IPS-NIHi7 (cell line): Measurements from ENCODE around the gene NSD2.
"Not testable (repeated sequence)": the region's sequence is repeated elsewhere in the genome, so short reads cannot be mapped to it uniquely, and the experiment has no call there.

Experiments used
- DNase-seq: peaks from one replicate; pipeline ENCODE4 v3.0.0; 2012; ENCODE audit warnings: mixed read lengths; ENCODE audit errors: extremely low spot score

Gene NSD2

GRCh38 chr4:1984406-1985191 lies 113.4 kb downstream of the NSD2 start:
- no peak for DNase-seq

GRCh38 chr4:1985294-1985693 lies 114.1 kb downstream of the NSD2 start:
- no peak for DNase-seq

- DNase-seq, result no peak
Observed at GRCh38 chr4:1985780-1986577, 114.8 kb downstream of the NSD2 start.

GRCh38 chr4:1986578-1987210 lies 115.5 kb downstream of the NSD2 start:
- DNase-seq, result no peak

- DNase-seq, result no peak
Observed at GRCh38 chr4:1987296-1987695, 116.1 kb downstream of the NSD2 start.

- no peak for DNase-seq
Observed at GRCh38 chr4:1987721-1988326, 116.6 kb downstream of the NSD2 start.

GRCh38 chr4:1988327-1988724 lies 117.1 kb downstream of the NSD2 start:
- no peak for DNase-seq

GRCh38 chr4:1989533-1990347 lies 118.5 kb downstream of the NSD2 start:
- no peak for DNase-seq

- DNase-seq, result no peak
Observed at GRCh38 chr4:1990348-1990645, 119.1 kb downstream of the NSD2 start.

- DNase-seq, result no peak
Observed at GRCh38 chr4:1990676-1991075, 119.5 kb downstream of the NSD2 start.

- no peak for DNase-seq
Observed at GRCh38 chr4:1991087-1991486, 119.9 kb downstream of the NSD2 start.

- DNase-seq, result no peak
Observed at GRCh38 chr4:1991596-1992434, 120.6 kb downstream of the NSD2 start.

- DNase-seq, result peak; percentile 81
Observed at GRCh38 chr4:1992468-1993168, 121.4 kb downstream of the NSD2 start.

- DNase-seq, result peak; percentile 7
Observed at GRCh38 chr4:1993169-1993516, 122.0 kb downstream of the NSD2 start.

GRCh38 chr4:1993718-1994516 lies 122.7 kb downstream of the NSD2 start:
- DNase-seq, result not testable (repeated sequence)

GRCh38 chr4:1994938-1995337 lies 123.7 kb downstream of the NSD2 start:
- no peak for DNase-seq

GRCh38 chr4:1996866-1997611 lies 125.8 kb downstream of the NSD2 start:
- DNase-seq, result no peak

- DNase-seq, result no peak
Observed at GRCh38 chr4:1997712-1998111, 126.5 kb downstream of the NSD2 start.

- no peak for DNase-seq
Observed at GRCh38 chr4:1998296-1998695, 127.1 kb downstream of the NSD2 start.
